Body of pancreas (tissue), 4 donors: ENCODE data around the gene METTL3.

ENCODE experiments used
- POLR2A ChIP-seq, 3 donors: fragments of 450-650 bp; IDR thresholded peaks; one replicate each; pipeline ENCODE4 v1.6.1; 2016; ENCODE audit warnings: antibody characterized with exemption in 3 of 3, mild to moderate bottlenecking in 2 of 3
- TF ChIP-seq, protein P1 (sequence below), 7 experiments: fragments of 450-650 bp in 4 of 7; fragments of 200-600 bp in 3 of 7; sonication (generic) in 3 of 7; IDR thresholded peaks; one replicate each; pipeline ENCODE4 v1.5.1; 2016 to 2019; ENCODE audit warnings: antibody characterized with exemption in 7 of 7

DNA sequence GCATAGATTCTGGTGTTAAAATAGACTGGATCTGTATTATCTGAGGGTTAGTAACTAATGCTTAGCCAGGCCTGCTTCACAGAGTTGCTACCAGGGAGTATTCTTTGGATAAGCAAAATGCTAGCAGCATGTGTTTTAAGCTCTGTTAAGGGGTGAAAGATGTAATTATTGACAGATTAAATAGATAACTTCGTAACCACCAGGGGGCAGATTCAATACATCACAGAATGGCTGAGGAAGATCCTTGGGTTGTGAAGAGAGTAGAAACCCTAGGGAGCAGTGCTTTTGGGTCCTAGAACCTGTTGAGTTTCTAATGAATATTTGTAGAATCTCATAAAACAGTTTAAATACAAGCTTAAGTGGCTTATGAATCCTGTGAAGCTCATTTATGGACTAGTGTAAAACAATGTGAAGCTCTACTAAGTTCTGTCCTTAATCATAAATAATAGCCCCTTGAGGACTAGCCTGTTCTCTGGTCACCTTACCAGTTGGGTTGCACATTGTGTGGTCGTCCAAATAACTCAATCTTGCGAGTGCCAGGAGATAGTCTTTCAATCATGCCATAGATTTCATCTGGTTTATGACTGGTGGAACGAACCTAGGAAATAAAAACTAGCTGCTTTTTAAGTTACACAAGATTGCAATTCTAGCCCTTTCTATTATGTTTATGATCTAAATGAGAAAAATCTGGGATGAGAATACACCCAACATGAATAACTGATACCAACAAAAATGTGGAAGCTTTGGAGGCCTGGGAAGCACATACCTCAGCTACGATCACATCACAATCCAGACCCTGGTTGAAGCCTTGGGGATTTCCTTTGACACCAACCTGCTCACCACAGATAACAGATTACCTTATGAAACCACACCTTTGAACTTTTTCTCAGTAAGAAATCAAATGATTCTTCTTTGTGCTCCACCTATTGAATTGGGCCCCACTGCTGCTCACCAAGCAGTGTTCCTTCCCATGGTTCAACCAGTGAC, 12.3 kb downstream of the METTL3 start:
- TF ChIP-seq, protein P1, sequence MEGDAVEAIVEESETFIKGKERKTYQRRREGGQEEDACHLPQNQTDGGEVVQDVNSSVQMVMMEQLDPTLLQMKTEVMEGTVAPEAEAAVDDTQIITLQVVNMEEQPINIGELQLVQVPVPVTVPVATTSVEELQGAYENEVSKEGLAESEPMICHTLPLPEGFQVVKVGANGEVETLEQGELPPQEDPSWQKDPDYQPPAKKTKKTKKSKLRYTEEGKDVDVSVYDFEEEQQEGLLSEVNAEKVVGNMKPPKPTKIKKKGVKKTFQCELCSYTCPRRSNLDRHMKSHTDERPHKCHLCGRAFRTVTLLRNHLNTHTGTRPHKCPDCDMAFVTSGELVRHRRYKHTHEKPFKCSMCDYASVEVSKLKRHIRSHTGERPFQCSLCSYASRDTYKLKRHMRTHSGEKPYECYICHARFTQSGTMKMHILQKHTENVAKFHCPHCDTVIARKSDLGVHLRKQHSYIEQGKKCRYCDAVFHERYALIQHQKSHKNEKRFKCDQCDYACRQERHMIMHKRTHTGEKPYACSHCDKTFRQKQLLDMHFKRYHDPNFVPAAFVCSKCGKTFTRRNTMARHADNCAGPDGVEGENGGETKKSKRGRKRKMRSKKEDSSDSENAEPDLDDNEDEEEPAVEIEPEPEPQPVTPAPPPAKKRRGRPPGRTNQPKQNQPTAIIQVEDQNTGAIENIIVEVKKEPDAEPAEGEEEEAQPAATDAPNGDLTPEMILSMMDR (IDR thresholded peaks at IDR 0.05), result peak; percentile 16 to 56 (median 44)
- TF ChIP-seq POLR2A (IDR thresholded peaks at IDR 0.05), result no peak
